ENCODE data around the gene VTI1A.
A peak's percentile ranks its signal among the peaks of the same experiment; 100 is the strongest.

- peak; percentile 70 for TF ChIP-seq CTCF (IDR thresholded peaks at IDR 0.05; ENCODE audit: poor library complexity)
- no peak for TF ChIP-seq EZH2 (IDR thresholded peaks at IDR 0.05; ENCODE audit: borderline replicate concordance)
Observed at GRCh38 chr10:112471878-112472487, 25.0 kb downstream of the VTI1A start.
